PC-3 (cell line): Measurements from ENCODE around the gene TRAF3. TPM values are rescaled to one million over a fixed set of nuclear protein-coding genes. Genes with fewer than 3 reads are reported as not detected.

Experiments
- ATAC-seq: fragments of 200-7000 bp; cut with Tn5 transposase; 2 replicates; pipeline ENCODE4 v1.9.1; 2020; ENCODE audit warnings: mild to moderate bottlenecking, moderate library complexity
- BruUV-seq: library from RNA; stranded (reverse); fragments of 400-500 nt; replicated peaks from 2 replicates; lab custom pipeline; 2021; lab: Mats Ljungman, UMichigan
- CTCF ChIA-PET: fragments of 300-600 bp; sonication (Branson Sonifier 250); formaldehyde crosslinking; loops from one replicate; lab custom pipeline; 2022; ENCODE audit warnings: antibody characterized with exemption; lab: Charles Lee
- POLR2A ChIA-PET: fragments of 300-600 bp; sonication (Branson Sonifier 250); formaldehyde crosslinking; loops from one replicate; lab custom pipeline; 2022; ENCODE audit warnings: antibody characterized with exemption; ENCODE audit not compliant: unreplicated experiment; lab: Charles Lee
- DNase-seq: peaks from one replicate; pipeline ENCODE4 v3.0.0-alpha.2; 2015
- H2AFZ ChIP-seq: fragments of 300-600 bp; sonication (generic); 2 replicates; pipeline ENCODE4 v1.6.0; 2016; ENCODE audit warnings: antibody characterized with exemption, low read length
- H3F3A ChIP-seq: fragments of 300-600 bp; sonication (generic); one replicate; pipeline ENCODE4 v1.6.0; 2017; ENCODE audit warnings: antibody characterized with exemption, low read length, control low read depth, mild to moderate bottlenecking; ENCODE audit not compliant: unreplicated experiment
- H3K27ac ChIP-seq: fragments of 300-600 bp; sonication (generic); 2 replicates; pipeline ENCODE4 v1.5.1; 2016; ENCODE audit warnings: mild to moderate bottlenecking, low read length
- H3K27me3 ChIP-seq: fragments of 300-600 bp; sonication (generic); 2 replicates; pipeline ENCODE4 v1.6.1; 2016; ENCODE audit warnings: low read length, mixed read lengths
- H3K36me3 ChIP-seq: fragments of 300-600 bp; sonication (generic); 2 replicates; pipeline ENCODE4 v1.6.1; 2016; ENCODE audit warnings: low read depth, mixed run types, low read length, mixed read lengths
- H3K4me1 ChIP-seq: fragments of 300-600 bp; sonication (generic); 2 replicates; pipeline ENCODE4 v1.5.1; 2016; ENCODE audit warnings: low read length; ENCODE audit not compliant: insufficient read depth
- H3K4me2 ChIP-seq: fragments of 300-600 bp; sonication (generic); 2 replicates; pipeline ENCODE4 v1.6.0; 2016; ENCODE audit warnings: low read length
- H3K4me3 ChIP-seq: fragments of 300-600 bp; sonication (generic); 2 replicates; pipeline ENCODE4 v1.5.1; 2016; ENCODE audit warnings: mild to moderate bottlenecking, low read length, mixed read lengths
- H3K79me2 ChIP-seq: fragments of 300-600 bp; sonication (generic); 2 replicates; pipeline ENCODE4 v1.6.1; 2017; ENCODE audit warnings: low read length, mixed read lengths
- H3K9ac ChIP-seq: fragments of 300-600 bp; sonication (generic); 2 replicates; pipeline ENCODE4 v1.6.0; 2016; ENCODE audit warnings: mild to moderate bottlenecking, low read length
- H3K9me2 ChIP-seq: fragments of 300-600 bp; sonication (generic); replicated peaks from 2 replicates; pipeline ENCODE4 v1.6.1; 2016; ENCODE audit warnings: mixed run types, low read length, mixed read lengths
- H3K9me3 ChIP-seq: fragments of 300-600 bp; sonication (generic); 2 replicates; pipeline ENCODE4 v1.6.1; 2016; ENCODE audit warnings: low read length, mixed read lengths
- H4K20me1 ChIP-seq: fragments of 300-600 bp; sonication (generic); 2 replicates; pipeline ENCODE4 v1.6.1; 2016; ENCODE audit warnings: low read length, mixed read lengths
- CTCF ChIP-seq: fragments of 300-600 bp; sonication (generic); conservative IDR thresholded peaks from 2 replicates; pipeline ENCODE4 v1.5.1; 2017; ENCODE audit warnings: antibody characterized with exemption, low read depth, mild to moderate bottlenecking, low read length
- EZH2 ChIP-seq: fragments of 300-600 bp; sonication (generic); IDR thresholded peaks from one replicate; pipeline ENCODE4 v1.6.1; 2017; ENCODE audit warnings: antibody characterized with exemption, mild to moderate bottlenecking, low read length; ENCODE audit not compliant: unreplicated experiment
- EZH2phosphoT487 ChIP-seq: fragments of 300-600 bp; sonication (generic); IDR thresholded peaks from 2 replicates; pipeline ENCODE4 v1.6.1; 2018; ENCODE audit warnings: mild to moderate bottlenecking, antibody characterized with exemption, low read length, borderline replicate concordance
- intact Hi-C: fragments of 100-400 bp; cut with micrococcal nuclease; formaldehyde crosslinking; loops from 2 replicates; pipeline ENCODE4 v1.9.0; 2023
- total RNA-seq: library from RNA; depleted of rRNA; stranded (reverse); fragments of >200 nt; gene quantifications from 2 replicates; pipeline ENCODE4 v1.2.3, GENCODE V29; 2014

TRAF3 gene
- total RNA-seq, 1 experiment from 2014 or later = 19.4 TPM

GRCh38 chr14:102811971-102812370 lies 34.7 kb downstream of the TRAF3 start:
- peaks cover 9% of the 10 kb centered on the region; the same call in 1 of the 2 replicates for H4K20me1 ChIP-seq
- ATAC-seq (no peak), DNase-seq (no peak)
- H2AFZ ChIP-seq = no peak overlapping the region
- H3K79me2 ChIP-seq = peaks cover 78% of the 10 kb centered on the region
- no peaks in the 10 kb centered on the region for H3K9me3 ChIP-seq
- no peaks in the 10 kb centered on the region for H3K9me2 ChIP-seq
- no peak overlapping the region for H3K9ac ChIP-seq
- H3K27me3 ChIP-seq = no peaks in the 10 kb centered on the region
- H3K36me3 ChIP-seq = no peaks in the 10 kb centered on the region
- POLR2A ChIA-PET = no interaction called here
- CTCF ChIA-PET = no interaction called here
- intact Hi-C loops = no loop called here
- 0 out of 2 replicates have a peak, but pooled peaks cover 6% of the 10 kb centered on the region for H3K4me1 ChIP-seq
- H3K27ac ChIP-seq = no peak overlapping the region
- H3K4me2 ChIP-seq = no peak overlapping the region
- TF ChIP-seq EZH2phosphoT487 (no peak), EZH2 (no peak), CTCF (no peak)
- no TSS peak for BruUV-seq
- no peaks in the 10 kb centered on the region for H3F3A ChIP-seq
- no peak overlapping the region for H3K4me3 ChIP-seq

GRCh38 chr14:102813691-102814090 lies 36.4 kb downstream of the TRAF3 start:
- ChIA-PET CTCF (no interaction called here), POLR2A (no interaction called here)
- H3K79me2 ChIP-seq = peaks cover 79% of the 10 kb centered on the region
- no peaks in the 10 kb centered on the region for H3F3A ChIP-seq
- H3K27ac ChIP-seq = no peak overlapping the region
- H3K9ac ChIP-seq = no peak overlapping the region
- no peak overlapping the region for H3K4me3 ChIP-seq
- H2AFZ ChIP-seq = no peak overlapping the region
- DNase-seq (no peak), ATAC-seq (no peak)
- no peaks in the 10 kb centered on the region for H3K36me3 ChIP-seq
- H3K27me3 ChIP-seq = no peaks in the 10 kb centered on the region
- peaks cover 4% of the 10 kb centered on the region; the same call in 1 of the 2 replicates for H4K20me1 ChIP-seq
- H3K4me1 ChIP-seq = 0 out of 2 replicates have a peak, but pooled peaks cover 6% of the 10 kb centered on the region
- no peaks in the 10 kb centered on the region for H3K9me3 ChIP-seq
- BruUV-seq = no TSS peak
- TF ChIP-seq CTCF = no peak
- TF ChIP-seq EZH2 = no peak
- TF ChIP-seq EZH2phosphoT487 = no peak
- intact Hi-C loops = no loop called here
- no peak overlapping the region for H3K4me2 ChIP-seq
- no peaks in the 10 kb centered on the region for H3K9me2 ChIP-seq

- Histone ChIP-seq H3K9me3 (no peaks in the 10 kb centered on the region), H3K27me3 (no peaks in the 10 kb centered on the region), H3K36me3 (no peaks in the 10 kb centered on the region), H4K20me1 (no peaks in the 10 kb centered on the region), H3K27ac (no peak overlapping the region), H3K4me1 (peaks cover 4% of the 10 kb centered on the region; the same call in 1 of the 2 replicates), H2AFZ (no peak overlapping the region), H3F3A (no peaks in the 10 kb centered on the region), H3K79me2 (peaks cover 80% of the 10 kb centered on the region), H3K9ac (no peak overlapping the region), H3K4me3 (no peak overlapping the region), H3K9me2 (no peaks in the 10 kb centered on the region), H3K4me2 (no peak overlapping the region)
- no TSS peak for BruUV-seq
- no peak for TF ChIP-seq EZH2
- no peak for TF ChIP-seq EZH2phosphoT487
- TF ChIP-seq CTCF = no peak
- intact Hi-C loops = no loop called here
- ChIA-PET POLR2A (no interaction called here), CTCF (no interaction called here)
- DNase-seq = no peak
- no peak for ATAC-seq
These were observed 40.1 kb downstream of the TRAF3 start for GRCh38 chr14:102817318-102817717.
